Common myeloid progenitor, CD34-positive (primary cell): ENCODE results near the gene TLR10.

Source experiments
- CTCF ChIA-PET: fragments of 350-600 bp; sonication (Branson Sonifier 250); formaldehyde crosslinking; loops from one replicate; lab custom pipeline; 2021; ENCODE audit warnings: antibody characterized with exemption; lab: Charles Lee
- POLR2A ChIA-PET: fragments of 350-600 bp; sonication (Branson Sonifier 250); formaldehyde crosslinking; loops from one replicate; lab custom pipeline; 2021; ENCODE audit warnings: antibody characterized with exemption; lab: Charles Lee
- DNase-seq, 3 donors: peaks; one replicate each; pipeline versions ENCODE4 v3.0.0 to v3.0.0-alpha.2; 2013
- H3K27ac ChIP-seq, 2 experiments: 1 replicate in 1 of 2; 2 replicates in 1 of 2; pipeline ENCODE4 v1.7.0; 2013; ENCODE audit warnings: inconsistent platforms in 2 of 2, low read length in 2 of 2, mild to moderate bottlenecking in 2 of 2, low read depth in 1 of 2, moderate library complexity in 1 of 2; ENCODE audit not compliant: severe bottlenecking in 2 of 2, insufficient read depth in 1 of 2, poor library complexity in 1 of 2
- H3K27me3 ChIP-seq, 5 experiments: replicated peaks in 2 of 5; 1 replicate in 3 of 5; 2 replicates in 2 of 5; pipeline versions ENCODE4 v1.6.1 to v1.7.0; 2013; ENCODE audit warnings: low read length in 4 of 5, mild to moderate bottlenecking in 2 of 5, moderate library complexity in 2 of 5, inconsistent platforms in 1 of 5; ENCODE audit not compliant: insufficient read depth in 5 of 5, control insufficient read depth in 4 of 5
- H3K36me3 ChIP-seq, 4 experiments: 1 replicate in 2 of 4; 2 replicates in 2 of 4; pipeline versions ENCODE4 v1.6.1 to v1.7.0; 2013; ENCODE audit warnings: low read length in 3 of 4, control low read depth in 1 of 4, mild to moderate bottlenecking in 1 of 4; ENCODE audit not compliant: control insufficient read depth in 4 of 4, insufficient read depth in 4 of 4
- H3K4me1 ChIP-seq, 4 experiments: 1 replicate in 3 of 4; 2 replicates in 1 of 4; pipeline versions ENCODE4 v1.6.1 to v1.7.1; 2013; ENCODE audit warnings: low read length in 3 of 4, mild to moderate bottlenecking in 3 of 4, control low read depth in 1 of 4, inconsistent platforms in 1 of 4, moderate library complexity in 1 of 4; ENCODE audit not compliant: control insufficient read depth in 4 of 4, insufficient read depth in 4 of 4; ENCODE audit errors: control extremely low read depth in 1 of 4
- H3K4me3 ChIP-seq, 7 experiments: 1 replicate in 4 of 7; 2 replicates in 3 of 7; pipeline versions ENCODE4 v1.5.1 to v1.7.0; 2013; ENCODE audit warnings: mild to moderate bottlenecking in 7 of 7, low read length in 6 of 7, moderate library complexity in 6 of 7, inconsistent platforms in 2 of 7, low read depth in 2 of 7, control low read depth in 1 of 7; ENCODE audit not compliant: insufficient read depth in 4 of 7, control insufficient read depth in 1 of 7; ENCODE audit errors: extremely low read depth in 1 of 7
- H3K9me3 ChIP-seq, 5 experiments: 1 replicate in 4 of 5; 2 replicates in 1 of 5; pipeline versions ENCODE4 v1.6.1 to v1.7.1; 2013; ENCODE audit warnings: low read length in 4 of 5, mild to moderate bottlenecking in 2 of 5, inconsistent platforms in 1 of 5, low read depth in 1 of 5, moderate library complexity in 1 of 5; ENCODE audit not compliant: control insufficient read depth in 4 of 5, insufficient read depth in 2 of 5; ENCODE audit errors: control extremely low read depth in 1 of 5
- WGBS: methylation state at CpG from one replicate; pipeline ENCODE4 v1.1.5; 2013; ENCODE audit not compliant: insufficient coverage; 5-methylcytosine and 5-hydroxymethylcytosine counted together

Gene TLR10

GRCh38 chr4:38751341-38752010, 31.3 kb downstream of the TLR10 start:
- Histone ChIP-seq H3K27ac (no peak overlapping the region), H3K36me3 (no peaks in the 10 kb centered on the region), H3K9me3 (peaks cover 0 to 20% (median 15%) of the 10 kb centered on the region in 5 experiments), H3K27me3 (no peaks in the 10 kb centered on the region), H3K4me3 (no peak overlapping the region), H3K4me1 (peaks cover 0 to 3% (median 0%) of the 10 kb centered on the region in 4 experiments)
- ChIA-PET POLR2A (no interaction called here), CTCF (no interaction called here)
- DNase-seq: no peak
- 98% methylated on average over 12 of the region's 13 CpGs for WGBS

GRCh38 chr4:38749336-38749735, 33.5 kb downstream of the TLR10 start:
- no peak overlapping the region for H3K4me3 ChIP-seq
- no peaks in the 10 kb centered on the region for H3K36me3 ChIP-seq
- peaks cover 0 to 20% (median 15%) of the 10 kb centered on the region in 5 experiments for H3K9me3 ChIP-seq
- no peak for DNase-seq
- H3K27ac ChIP-seq: no peak overlapping the region
- ChIA-PET POLR2A (no interaction called here), CTCF (interaction anchor here (1.1 to 1.9 kb wide), 3 partner anchors 8 to 10 kb away, joined by 3 to 5 read pairs (median 4); no protein-coding TSS in a partner anchor)
- peaks cover 0 to 3% (median 2%) of the 10 kb centered on the region in 4 experiments for H3K4me1 ChIP-seq
- no peaks in the 10 kb centered on the region for H3K27me3 ChIP-seq
- no CpG with 5 or more reads among the region's 4 CpGs for WGBS

- no peak overlapping the region for H3K27ac ChIP-seq
- peaks cover 0 to 20% (median 15%) of the 10 kb centered on the region in 5 experiments for H3K9me3 ChIP-seq
- no peak overlapping the region for H3K4me3 ChIP-seq
- DNase-seq: no peak
- no peaks in the 10 kb centered on the region for H3K27me3 ChIP-seq
- CTCF ChIA-PET: interaction anchor here (2.1 kb wide), 1 partner anchor 12 kb away, joined by 6 read pairs; no protein-coding TSS in a partner anchor
- no peaks in the 10 kb centered on the region for H3K36me3 ChIP-seq
- peaks cover 3 to 15% (median 12%) of the 10 kb centered on the region in 4 experiments for H3K4me1 ChIP-seq
- POLR2A ChIA-PET: no interaction called here
These were observed 35.2 kb downstream of the TLR10 start for GRCh38 chr4:38747629-38748028.

- ChIA-PET POLR2A (no interaction called here), CTCF (interaction anchor here (0.6 to 2.2 kb wide), 5 partner anchors 10 to 58 kb away, joined by 3 to 6 read pairs (median 3); partner anchors contain the start of genes TLR1 and TLR10)
- Histone ChIP-seq H3K27ac (no peak overlapping the region), H3K4me3 (no peak overlapping the region), H3K27me3 (no peaks in the 10 kb centered on the region), H3K36me3 (no peaks in the 10 kb centered on the region), H3K9me3 (peaks cover 0 to 20% (median 15%) of the 10 kb centered on the region in 5 experiments), H3K4me1 (peaks cover 3 to 12% (median 12%) of the 10 kb centered on the region in 4 experiments)
- no peak for DNase-seq
- WGBS: 93% methylated on average over 4 of the region's 5 CpGs
These were observed 36.9 kb downstream of the TLR10 start for GRCh38 chr4:38745881-38746280.

- ChIA-PET CTCF (interaction anchor here (0.7 to 4.6 kb wide), 6 partner anchors 13 to 635 kb away, joined by 3 to 33 read pairs (median 5); no protein-coding TSS in a partner anchor), POLR2A (interaction anchor here (1.1 kb wide), 1 partner anchor 793 kb away, joined by 4 read pairs; no protein-coding TSS in a partner anchor)
- WGBS: 0% methylated on average over 1 of the region's 1 CpG
These were observed 38.9 kb downstream of the TLR10 start for GRCh38 chr4:38743866-38744265.

GRCh38 chr4:38740303-38740702, 42.5 kb downstream of the TLR10 start:
- 100% methylated on average over 1 of the region's 2 CpGs for WGBS
- no peaks in the 10 kb centered on the region for H3K27me3 ChIP-seq
- ChIA-PET CTCF (interaction anchor here (0.9 to 4.6 kb wide), 4 partner anchors 9 to 672 kb away, joined by 3 to 33 read pairs (median 3); no protein-coding TSS in a partner anchor), POLR2A (no interaction called here)
- no peaks in the 10 kb centered on the region for H3K9me3 ChIP-seq
- no peaks in the 10 kb centered on the region for H3K36me3 ChIP-seq
- no peak overlapping the region for H3K27ac ChIP-seq
- H3K4me3 ChIP-seq: no peak overlapping the region
- peaks cover 3 to 12% (median 12%) of the 10 kb centered on the region in 4 experiments for H3K4me1 ChIP-seq
- DNase-seq: no peak

More at GRCh38 chr4:38743866-38744265, 38.9 kb downstream of the TLR10 start:
- Histone ChIP-seq H3K4me1 (peaks cover 3 to 12% (median 12%) of the 10 kb centered on the region in 4 experiments), H3K9me3 (peaks cover 0 to 20% (median 15%) of the 10 kb centered on the region in 5 experiments), H3K36me3 (no peaks in the 10 kb centered on the region), H3K27ac (no peak overlapping the region), H3K4me3 (peak overlapping the region in 4 of 7 experiments; percentile 5 to 52 (median 30)), H3K27me3 (no peaks in the 10 kb centered on the region)
- DNase-seq: peak in 2 of 3 donors; percentile 50 to 59
